SK-N-SH (cell line): Measurements from ENCODE around the gene SPOP. TPM values are rescaled to one million over a fixed set of nuclear protein-coding genes. Genes with fewer than 3 reads are reported as not detected.

Experiments used
- CTCF ChIA-PET: fragments of 300-600, 350-600 bp; formaldehyde crosslinking; extraction: SDS; loops from one replicate; lab custom pipeline; 2021; lab: Yijun Ruan, JAX
- POLR2A ChIA-PET: fragments of 350-600 bp; sonication (Branson Sonifier 250); formaldehyde crosslinking; extraction: SDS; loops from one replicate; lab custom pipeline; 2020; ENCODE audit warnings: antibody characterized with exemption, inconsistent platforms; lab: Yijun Ruan, JAX
- DNase-seq: peaks from one replicate; pipeline ENCODE4 v3.0.0; 2012
- H2AFZ ChIP-seq: fragments of 200-600 bp; sonication (generic); 2 replicates; pipeline ENCODE4 v1.8.1; 2016; ENCODE audit warnings: antibody characterized with exemption, mild to moderate bottlenecking, low read depth
- H3F3A ChIP-seq: fragments of 200-600 bp; sonication (generic); replicated peaks from 2 replicates; pipeline ENCODE3; 2016; ENCODE audit warnings: antibody characterized with exemption, mild to moderate bottlenecking; ENCODE audit not compliant: insufficient read depth
- H3K27ac ChIP-seq, 2 experiments: fragments of 200-500 bp in 1 of 2; fragments of 200-600 bp in 1 of 2; sonication (Bioruptor generic) in 1 of 2; sonication (generic), shearing (Covaris generic) in 1 of 2; 2 replicates each; pipeline versions ENCODE4 v1.5.1 to v1.6.1; 2014 to 2016; ENCODE audit warnings: low read depth in 2 of 2, inconsistent platforms in 1 of 2, low read length in 1 of 2, mild to moderate bottlenecking in 1 of 2, mixed read lengths in 1 of 2
- H3K27me3 ChIP-seq: fragments of 200-600 bp; sonication (generic), shearing (Covaris generic); 2 replicates; pipeline ENCODE4 v1.6.1; 2016; ENCODE audit warnings: mixed run types; ENCODE audit not compliant: insufficient read depth
- H3K36me3 ChIP-seq, 2 experiments: fragments of 200-500 bp in 1 of 2; fragments of 200-600 bp in 1 of 2; sonication (Bioruptor generic) in 1 of 2; sonication (generic) in 1 of 2; replicated peaks in 1 of 2; 2 replicates each; pipeline versions ENCODE3 to v1.5.1; 2014 to 2016; ENCODE audit warnings: low read length in 1 of 2, mild to moderate bottlenecking in 1 of 2; ENCODE audit not compliant: insufficient read depth in 2 of 2, control insufficient read depth in 1 of 2
- H3K4me1 ChIP-seq, 2 experiments: fragments of 200-500 bp in 1 of 2; fragments of 200-600 bp in 1 of 2; sonication (Bioruptor generic) in 1 of 2; sonication (generic), shearing (Covaris generic) in 1 of 2; 2 replicates each; pipeline versions ENCODE4 v1.5.1 to v1.6.1; 2014 to 2016; ENCODE audit warnings: low read depth in 1 of 2, low read length in 1 of 2, mixed run types in 1 of 2; ENCODE audit not compliant: insufficient read depth in 2 of 2, control insufficient read depth in 1 of 2
- H3K4me2 ChIP-seq: fragments of 200-600 bp; sonication (generic), shearing (Covaris generic); 2 replicates; pipeline ENCODE4 v1.6.1; 2017; ENCODE audit warnings: mixed run types
- H3K4me3 ChIP-seq, 2 experiments: fragments of 200-500 bp in 1 of 2; fragments of 200-600 bp in 1 of 2; sonication (Bioruptor generic) in 1 of 2; sonication (generic), shearing (Covaris generic) in 1 of 2; 2 replicates each; pipeline versions ENCODE4 v1.5.1 to v1.8.1; 2014 to 2016; ENCODE audit warnings: low read depth in 2 of 2, inconsistent platforms in 1 of 2, low read length in 1 of 2, mild to moderate bottlenecking in 1 of 2, mixed read lengths in 1 of 2, moderate library complexity in 1 of 2
- H3K79me2 ChIP-seq: fragments of 200-600 bp; sonication (generic); 2 replicates; pipeline ENCODE4 v1.8.1; 2017; ENCODE audit warnings: mild to moderate bottlenecking; ENCODE audit not compliant: insufficient read depth
- H3K9ac ChIP-seq: fragments of 200-600 bp; sonication (generic); 2 replicates; pipeline ENCODE4 v1.6.1; 2017; ENCODE audit warnings: mixed run types
- H3K9me2 ChIP-seq: fragments of 200-600 bp; sonication (generic); 2 replicates; pipeline ENCODE4 v1.6.1; 2017; ENCODE audit warnings: mixed run types
- H3K9me3 ChIP-seq: fragments of 200-600 bp; sonication (generic); 2 replicates; pipeline ENCODE4 v1.6.1; 2017; ENCODE audit warnings: mixed run types, mild to moderate bottlenecking, moderate library complexity
- H4K20me1 ChIP-seq: fragments of 200-600 bp; sonication (generic); 2 replicates; pipeline ENCODE4 v1.6.1; 2017; ENCODE audit warnings: mild to moderate bottlenecking, mixed run types; ENCODE audit not compliant: insufficient read depth
- CHD2 ChIP-seq: fragments of 150-350 bp; IDR thresholded peaks from 2 replicates; pipeline ENCODE4 v1.6.1; 2018; ENCODE audit warnings: low read length; ENCODE audit not compliant: partially characterized antibody
- ELF1 ChIP-seq: IDR thresholded peaks from 2 replicates; pipeline ENCODE4 v1.4.0; 2012
- FOSL2 ChIP-seq: IDR thresholded peaks from 2 replicates; pipeline ENCODE4 v1.4.0; 2012; ENCODE audit warnings: low read depth, mild to moderate bottlenecking, moderate library complexity, borderline replicate concordance
- GABPA ChIP-seq: IDR thresholded peaks from 2 replicates; pipeline ENCODE4 v1.4.0; 2012; ENCODE audit warnings: low read depth, mild to moderate bottlenecking
- PBX3 ChIP-seq: IDR thresholded peaks from 2 replicates; pipeline ENCODE4; 2012
- POLR2AphosphoS5 ChIP-seq: IDR thresholded peaks from 2 replicates; pipeline ENCODE4 v1.6.1; 2012; ENCODE audit warnings: low read depth, low read length
- RCOR1 ChIP-seq: fragments of 150-350 bp; IDR thresholded peaks from 2 replicates; pipeline ENCODE4 v1.6.1; 2017; ENCODE audit warnings: antibody characterized with exemption, low read length
- REST ChIP-seq: IDR thresholded peaks from 2 replicates; pipeline ENCODE4 v1.6.1; 2012; ENCODE audit warnings: mild to moderate bottlenecking, low read depth, low read length, moderate library complexity
- ZBTB33 ChIP-seq: IDR thresholded peaks from 2 replicates; pipeline ENCODE4 v1.4.0; 2012; ENCODE audit warnings: low read depth, borderline replicate concordance
- WGBS: methylation state at CpG from one replicate; pipeline ENCODE4 v1.1.6; 2017; ENCODE audit warnings: low lambda C conversion rate; 5-methylcytosine and 5-hydroxymethylcytosine counted together
- polyA plus RNA-seq, 3 experiments: library from polyadenylated mRNA; depleted of rRNA; stranded (reverse); fragments of >200 nt; gene quantifications; 2 replicates each; pipeline ENCODE4 v1.2.3, GENCODE V29; 2012
- TF ChIP-seq, protein P1 (sequence below): fragments of 150-350 bp; IDR thresholded peaks from 2 replicates; pipeline ENCODE4 v1.6.1; 2017; ENCODE audit warnings: antibody characterized with exemption, low read length, low read depth, borderline replicate concordance

SPOP gene
- polyA plus RNA-seq, 1 of the 3 experiments (the other 2 are of a cell fraction), result 54.0 TPM

- TF ChIP-seq ZBTB33 (no peak), POLR2AphosphoS5 (no peak), FOSL2 (no peak), GABPA (no peak), REST (no peak), RCOR1 (no peak), CHD2 (no peak), PBX3 (no peak), ELF1 (no peak)
- TF ChIP-seq, protein P1, sequence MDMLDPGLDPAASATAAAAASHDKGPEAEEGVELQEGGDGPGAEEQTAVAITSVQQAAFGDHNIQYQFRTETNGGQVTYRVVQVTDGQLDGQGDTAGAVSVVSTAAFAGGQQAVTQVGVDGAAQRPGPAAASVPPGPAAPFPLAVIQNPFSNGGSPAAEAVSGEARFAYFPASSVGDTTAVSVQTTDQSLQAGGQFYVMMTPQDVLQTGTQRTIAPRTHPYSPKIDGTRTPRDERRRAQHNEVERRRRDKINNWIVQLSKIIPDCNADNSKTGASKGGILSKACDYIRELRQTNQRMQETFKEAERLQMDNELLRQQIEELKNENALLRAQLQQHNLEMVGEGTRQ, result no peak
- TF ChIP-seq, all 33 proteins: peak for 0
- Histone ChIP-seq H3K9me2 (no peaks in the 10 kb centered on the region), H3F3A (no peaks in the 10 kb centered on the region), H3K4me1 (peaks cover 0 to 19% of the 10 kb centered on the region in 2 experiments; a peak in 1 of 4 replicates), H3K4me2 (no peak overlapping the region), H3K4me3 (no peak overlapping the region), H3K79me2 (no peaks in the 10 kb centered on the region), H2AFZ (no peak overlapping the region), H3K9me3 (no peaks in the 10 kb centered on the region), H3K27me3 (peaks cover 13% of the 10 kb centered on the region; the same call in 1 of the 2 replicates), H3K9ac (no peak overlapping the region), H4K20me1 (no peaks in the 10 kb centered on the region), H3K27ac (no peak overlapping the region), H3K36me3 (no peaks in the 10 kb centered on the region)
- DNase-seq, result peak; percentile 11
- POLR2A ChIA-PET, result no interaction called here
- WGBS, result 88% methylated on average over 8 of the region's 8 CpGs
- CTCF ChIA-PET, result interaction anchor here (0.6 to 48.9 kb wide), 9 partner anchors 12 to 235 kb away, joined by 3 to 2107 read pairs (median 149); partner anchors contain the start of genes KAT7, NGFR, PHB1 and SLC35B1
Observed at GRCh38 chr17:49553676-49554335, 124.1 kb downstream of the SPOP start.
